ENCODE data around the gene C17orf100. TPM values are rescaled to one million over a fixed set of nuclear protein-coding genes. Genes with fewer than 3 reads are reported as not detected.

C17orf100 gene
- total and polyA plus RNA-seq, 2 of the 13 experiments (the other 11 are each of a cell fraction or from before 2014, with no cell fraction given): 3.6 to 8.7 TPM

GRCh38 chr17:6651354-6651918 is at the start of gene C17orf100, which contains the start of gene MED31 (continued):
- TF ChIP-seq ZNF878 (CRISPR knock-in tag; IDR thresholded peaks at IDR 0.05) (0 out of 2 replicates have a peak, but pooled peaks have one; percentile 75), ZMAT5 (CRISPR knock-in tag; IDR thresholded peaks at IDR 0.05; ENCODE audit: borderline replicate concordance, low read depth) (no peak), STAT5B (CRISPR knock-in tag; IDR thresholded peaks at IDR 0.05) (no peak), ZNF136 (CRISPR knock-in tag; IDR thresholded peaks at IDR 0.05; ENCODE audit: low read depth) (no peak), ZFP41 (CRISPR knock-in tag; IDR thresholded peaks at IDR 0.05; ENCODE audit: borderline replicate concordance) (no peak), SOX5 (CRISPR knock-in tag; IDR thresholded peaks at IDR 0.05; ENCODE audit: borderline replicate concordance) (no peak), DZIP1 (CRISPR knock-in tag; IDR thresholded peaks at IDR 0.05) (no peak), ZNF296 (CRISPR knock-in tag; conservative IDR thresholded peaks at IDR 0.05) (no peak), ZNF598 (CRISPR knock-in tag; IDR thresholded peaks at IDR 0.05; ENCODE audit: borderline replicate concordance) (no peak), REL (CRISPR knock-in tag; conservative IDR thresholded peaks at IDR 0.05) (no peak), PHF20 (CRISPR knock-in tag; IDR thresholded peaks at IDR 0.05) (peak; percentile 70), POLR2AphosphoS2 (IDR thresholded peaks at IDR 0.05; ENCODE audit: low read depth, low read length) (no peak), NFYC (CRISPR knock-in tag; IDR thresholded peaks at IDR 0.05) (no peak), NFATC3 (CRISPR knock-in tag; IDR thresholded peaks at IDR 0.05) (no peak), KMT2A (CRISPR knock-in tag; IDR thresholded peaks at IDR 0.05) (peak; percentile 45; the same call in 1 of the 2 replicates), TOPORS (CRISPR knock-in tag; IDR thresholded peaks at IDR 0.05) (no peak), HMGA1 (CRISPR knock-in tag; conservative IDR thresholded peaks at IDR 0.05) (no peak), HNRNPL (IDR thresholded peaks at IDR 0.05; ENCODE audit: low read depth, low read length) (0 out of 2 replicates have a peak, but pooled peaks have one; percentile 17), HOXA3 (CRISPR knock-in tag; IDR thresholded peaks at IDR 0.05) (peak; percentile 65; the same call in 1 of the 2 replicates), KMT2B (CRISPR knock-in tag; IDR thresholded peaks at IDR 0.05) (peak; percentile 73), CSRNP2 (CRISPR knock-in tag; conservative IDR thresholded peaks at IDR 0.05; ENCODE audit: low read depth) (no peak), RNF219 (CRISPR knock-in tag; IDR thresholded peaks at IDR 0.05) (no peak; the same call in 1 of the 2 replicates), ZNF121 (CRISPR knock-in tag; IDR thresholded peaks at IDR 0.05) (no peak), SMAD9 (CRISPR knock-in tag; IDR thresholded peaks at IDR 0.05) (no peak), ZIK1 (CRISPR knock-in tag; IDR thresholded peaks at IDR 0.05; ENCODE audit: borderline replicate concordance, low read depth) (no peak), TEAD3 (CRISPR knock-in tag; optimal IDR thresholded peaks at IDR 0.05; ENCODE audit: borderline replicate concordance) (peak; percentile 18)
